Measurements from ENCODE around the gene OR5M11.
"Not testable (repeated sequence)": the region's sequence is repeated elsewhere in the genome, so short reads cannot be mapped to it uniquely, and the experiment has no call there.

Gene OR5M11

GRCh38 chr11:56543157-56543556 lies at the start of gene OR5M11:
Gene OR5M11 (minus strand): TSS chr11:56543257. CDS start chr11:56543257, 0 bp downstream.
- no peak for DNase-seq

DNA sequence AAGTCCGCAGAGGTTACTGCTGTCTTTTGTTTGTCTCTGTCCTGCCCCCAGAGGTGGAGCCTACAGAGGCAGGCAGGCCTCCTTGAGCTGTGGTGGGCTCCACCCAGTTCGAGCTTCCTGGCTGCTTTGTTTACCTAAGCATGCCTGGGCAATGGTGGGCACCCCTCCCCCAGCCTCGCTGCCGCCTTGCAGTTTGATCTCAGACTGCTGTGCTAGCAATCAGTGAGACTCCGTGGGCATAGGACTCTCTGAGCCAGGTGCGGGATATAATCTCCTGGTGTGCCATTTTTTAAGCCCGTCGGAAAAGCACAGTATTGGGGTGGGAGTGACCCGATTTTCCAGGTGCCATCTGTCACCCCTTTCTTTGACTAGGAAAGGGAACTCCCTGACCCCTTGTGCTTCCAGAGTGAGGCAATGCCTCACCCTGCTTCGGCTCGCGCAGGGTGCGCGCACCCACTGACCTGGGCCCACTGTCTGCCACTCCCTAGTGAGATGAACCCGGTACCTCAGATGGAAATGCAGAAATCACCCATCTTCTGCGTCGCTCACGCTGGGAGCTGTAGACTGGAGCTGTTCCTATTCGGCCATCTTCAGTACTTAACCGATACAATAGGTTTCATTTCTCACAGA lies 49.1 kb upstream of the OR5M11 start:
- DNase-seq = not testable (repeated sequence)

GRCh38 chr11:56577621-56578020 lies 34.6 kb upstream of the OR5M11 start, which contains the start of gene OR5M10:
Gene OR5M10 (minus strand): TSS chr11:56577721. CDS start chr11:56577721, 0 bp downstream.
- DNase-seq = no peak

GRCh38 chr11:56558574-56558973 lies 15.5 kb upstream of the OR5M11 start:
- no peak for DNase-seq

GRCh38 chr11:56554691-56555090 lies 11.6 kb upstream of the OR5M11 start:
- not testable (repeated sequence) for DNase-seq

DNA sequence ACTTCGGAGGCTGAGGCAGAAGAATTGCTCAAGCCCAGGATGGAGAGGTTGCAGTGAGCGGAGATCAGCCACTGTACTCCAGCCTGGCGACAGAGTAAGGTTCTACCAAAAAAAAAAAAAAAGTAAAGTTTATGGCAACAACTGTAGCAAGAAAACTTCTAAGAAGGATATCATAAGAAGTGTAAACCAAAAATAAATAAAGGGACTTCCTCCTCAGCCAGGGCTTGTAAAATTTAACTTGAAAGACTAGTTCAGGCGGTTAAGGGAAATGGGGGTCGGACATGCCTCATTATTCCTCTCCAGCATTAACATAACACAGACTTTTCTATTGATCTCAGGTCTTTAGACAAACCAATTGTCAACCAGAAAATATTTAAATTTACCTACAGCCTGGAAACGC lies 2.5 kb upstream of the OR5M11 start:
- DNase-seq = no peak

DNA sequence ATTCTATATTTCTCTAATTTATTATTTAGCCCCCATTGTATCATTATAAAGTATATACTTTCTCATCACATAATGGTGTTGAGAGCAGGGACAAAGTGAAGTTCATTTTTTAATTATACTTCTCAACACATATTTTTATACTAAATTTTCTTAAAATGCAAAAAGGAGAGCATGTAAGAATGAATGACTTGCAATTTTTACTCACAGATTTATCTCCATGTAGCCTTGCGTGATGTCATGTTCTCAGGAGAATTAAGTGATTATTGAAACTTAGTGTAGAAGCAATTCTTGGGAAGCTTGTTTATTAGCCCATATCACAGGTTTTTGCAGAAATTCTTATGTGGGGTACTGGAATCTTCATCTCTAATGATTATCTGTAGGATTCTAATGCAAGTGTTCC lies 682 bp upstream of the OR5M11 start:
- no peak for DNase-seq

GRCh38 chr11:56533054-56533740 lies 9.9 kb downstream of the OR5M11 start:
- no peak for DNase-seq

GRCh38 chr11:56531856-56532255 lies 11.2 kb downstream of the OR5M11 start:
- DNase-seq = no peak

DNA sequence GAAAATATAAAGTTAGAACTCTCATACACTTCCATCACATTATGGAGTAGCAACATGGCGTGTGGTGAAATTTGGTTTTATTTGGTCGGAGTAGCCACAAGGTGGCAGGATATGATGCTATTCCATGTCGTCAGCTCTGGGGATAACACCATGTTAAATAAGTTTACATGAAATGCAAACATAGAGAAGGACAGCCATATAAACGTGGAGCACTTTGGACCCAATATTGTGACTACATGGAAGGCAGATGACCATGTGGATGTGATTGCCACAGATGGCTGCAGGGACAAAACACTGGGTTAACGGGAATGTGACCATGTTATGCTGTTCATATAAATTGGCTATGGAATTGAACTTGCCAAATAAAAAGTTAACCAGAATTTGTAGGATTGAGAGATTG lies 21.0 kb downstream of the OR5M11 start:
- no peak for DNase-seq

DNA sequence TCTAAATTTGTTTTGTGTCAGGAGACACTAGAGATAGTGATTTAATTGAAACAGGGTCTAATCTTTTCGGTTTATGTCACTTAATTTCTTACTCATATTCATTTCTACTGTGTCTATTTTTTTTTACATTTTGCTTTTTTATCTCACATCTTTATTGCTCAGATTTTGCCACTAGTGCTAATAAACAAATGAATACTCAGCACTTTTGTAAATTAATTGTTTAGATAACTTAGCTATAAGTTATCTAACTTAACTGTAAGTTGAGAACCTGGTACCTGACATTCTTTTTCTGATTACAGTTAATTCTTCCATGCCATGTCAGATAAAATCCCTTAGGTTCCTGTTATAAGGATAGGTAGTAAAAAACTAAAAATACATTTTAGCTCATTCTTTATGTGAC lies 29.8 kb downstream of the OR5M11 start:
- DNase-seq = no peak

DNA sequence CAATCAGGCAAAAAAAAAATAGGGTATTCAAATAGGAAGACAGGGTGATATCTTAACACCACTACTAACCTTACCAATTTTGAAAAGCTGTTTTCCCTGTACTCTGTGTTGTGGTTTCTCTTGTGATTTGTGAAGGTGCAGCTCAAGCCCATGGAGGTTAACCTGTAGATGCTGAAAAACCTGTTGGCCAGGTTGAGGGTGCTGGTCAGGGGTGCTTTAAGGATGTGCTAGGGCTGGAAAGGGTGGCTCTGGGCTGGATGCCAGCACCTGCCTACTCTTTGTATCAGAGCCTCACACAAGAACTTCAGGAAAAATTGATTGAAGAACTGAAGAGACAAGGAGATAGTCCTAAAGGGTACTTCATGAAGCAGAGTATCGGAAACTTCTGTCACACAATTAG lies 33.6 kb downstream of the OR5M11 start:
- DNase-seq = no peak

DNA sequence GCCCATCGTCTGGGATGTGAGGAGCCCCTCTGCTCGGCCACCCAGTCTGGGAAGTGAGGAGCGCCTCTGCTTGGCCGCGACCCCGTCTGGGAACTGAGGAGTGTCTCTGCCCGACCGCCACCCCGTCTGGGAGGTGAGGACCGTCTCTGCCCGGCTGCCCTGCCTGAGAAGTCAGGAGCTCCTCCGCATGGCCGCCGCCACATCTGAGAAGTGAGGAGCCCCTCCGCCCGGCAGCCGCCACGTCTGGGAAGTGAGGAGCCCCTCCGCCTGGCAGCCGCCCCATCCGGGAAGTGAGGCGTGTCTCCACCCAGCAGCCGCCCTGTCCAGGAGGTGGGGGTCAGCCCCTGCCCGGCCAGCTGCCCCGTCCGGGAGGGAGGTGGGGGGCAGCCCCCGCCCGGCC lies 46.0 kb downstream of the OR5M11 start:
- no peak for DNase-seq

- DNase-seq = no peak
Observed at GRCh38 chr11:56495117-56495516, 47.9 kb downstream of the OR5M11 start.

Measured in bone marrow (tissue), 2 donors.